B cell (primary cell): ENCODE data around the gene TGM6. TPM values are rescaled to one million over a fixed set of nuclear protein-coding genes. Genes with fewer than 3 reads are reported as not detected.

Source experiments
- ATAC-seq: fragments of 200-7000 bp; cut with Tn5 transposase; one replicate; pipeline ENCODE4 v1.10.0; 2021; ENCODE audit warnings: low read depth, mild to moderate bottlenecking, moderate number of reproducible peaks, moderate library complexity
- CTCF ChIA-PET: fragments of 350-600 bp; sonication (Branson Sonifier 250); formaldehyde crosslinking; loops from one replicate; lab custom pipeline; 2021; ENCODE audit warnings: antibody characterized with exemption, inconsistent platforms; lab: Charles Lee
- POLR2A ChIA-PET: fragments of 350-600 bp; sonication (Branson Sonifier 250); formaldehyde crosslinking; loops from one replicate; lab custom pipeline; 2021; ENCODE audit warnings: antibody characterized with exemption; lab: Charles Lee
- DNase-seq: peaks from one replicate; pipeline ENCODE4 v3.0.0; 2013
- H2AFZ ChIP-seq: 2 replicates; pipeline ENCODE4 v1.6.1; 2012; ENCODE audit warnings: mild to moderate bottlenecking, low read depth, low read length; ENCODE audit not compliant: insufficient read depth, poor library complexity, severe bottlenecking
- H3K27ac ChIP-seq, 2 donors: 1 replicate in 1 of 2; 2 replicates in 1 of 2; pipeline ENCODE4 v1.5.1; 2012 to 2013; ENCODE audit warnings: low read length in 2 of 2, mild to moderate bottlenecking in 2 of 2, moderate library complexity in 1 of 2
- H3K27me3 ChIP-seq, 4 experiments: fragments of 200-600 bp in 1 of 4; sonication (generic) in 1 of 4; replicated peaks in 1 of 4; 1 replicate in 2 of 4; 2 replicates in 2 of 4; pipeline versions ENCODE4 v1.6.1 to v1.7.0; 2013 to 2016; ENCODE audit warnings: low read length in 3 of 4, mild to moderate bottlenecking in 2 of 4, mixed read lengths in 1 of 4, moderate library complexity in 1 of 4; ENCODE audit not compliant: insufficient read depth in 4 of 4, control insufficient read depth in 3 of 4; ENCODE audit errors: control extremely low read depth in 1 of 4
- H3K36me3 ChIP-seq, 2 experiments: replicated peaks in 1 of 2; 1 replicate in 1 of 2; 2 replicates in 1 of 2; pipeline versions ENCODE4 v1.6.1 to v1.7.1; 2013; ENCODE audit warnings: low read length in 1 of 2; ENCODE audit not compliant: insufficient read depth in 2 of 2, control insufficient read depth in 1 of 2; ENCODE audit errors: control extremely low read depth in 1 of 2, extremely low read depth in 1 of 2
- H3K4me1 ChIP-seq, 2 donors: fragments of 200-600 bp in 1 of 2; sonication (generic) in 1 of 2; 1 replicate in 1 of 2; 2 replicates in 1 of 2; pipeline versions ENCODE4 v1.5.1 to v1.6.1; 2013 to 2017; ENCODE audit warnings: low read length in 2 of 2; ENCODE audit not compliant: control insufficient read depth in 2 of 2, insufficient read depth in 2 of 2
- H3K4me2 ChIP-seq: replicated peaks from 2 replicates; pipeline ENCODE3; 2012; ENCODE audit warnings: mild to moderate bottlenecking, low read depth, low read length; ENCODE audit not compliant: poor library complexity, severe bottlenecking
- H3K4me3 ChIP-seq, 5 experiments: fragments of 200-600 bp in 1 of 5; sonication (generic) in 1 of 5; 1 replicate in 3 of 5; 2 replicates in 2 of 5; pipeline versions ENCODE4 v1.5.1 to v1.7.0; 2011 to 2016; ENCODE audit warnings: low read length in 4 of 5, mild to moderate bottlenecking in 4 of 5, low read depth in 2 of 5, control low read depth in 1 of 5, moderate library complexity in 1 of 5; ENCODE audit not compliant: insufficient read depth in 1 of 5; ENCODE audit errors: control extremely low read depth in 1 of 5, extremely low read depth in 1 of 5
- H3K79me2 ChIP-seq: fragments of 200-600 bp; sonication (generic); one replicate; pipeline ENCODE4 v1.6.0; 2016; ENCODE audit warnings: low read length; ENCODE audit not compliant: control insufficient read depth, insufficient read depth
- H3K9ac ChIP-seq: fragments of 200-600 bp; sonication (generic); 2 replicates; pipeline ENCODE4 v1.6.1; 2017; ENCODE audit warnings: mild to moderate bottlenecking, low read length, moderate library complexity
- H3K9me3 ChIP-seq, 3 donors: one replicate each; pipeline versions ENCODE4 v1.6.1 to v1.7.1; 2013; ENCODE audit warnings: low read length in 2 of 3; ENCODE audit not compliant: control insufficient read depth in 2 of 3, insufficient read depth in 1 of 3; ENCODE audit errors: control extremely low read depth in 1 of 3
- H4K20me1 ChIP-seq: 2 replicates; pipeline ENCODE4 v1.6.0; 2012; ENCODE audit warnings: mild to moderate bottlenecking, low read length; ENCODE audit not compliant: insufficient read depth, control insufficient read depth, poor library complexity, severe bottlenecking
- H3K27ac Mint-ChIP-seq: one replicate; pipeline ENCODE4 v1.8.0; 2021; ENCODE audit warnings: mixed read lengths
- H3K27me3 Mint-ChIP-seq: one replicate; pipeline ENCODE4 v1.8.0; 2021; ENCODE audit warnings: mixed read lengths
- H3K4me1 Mint-ChIP-seq: one replicate; pipeline ENCODE4 v1.8.0; 2021; ENCODE audit warnings: mixed read lengths
- H3K4me3 Mint-ChIP-seq: one replicate; pipeline ENCODE4 v1.8.0; 2021; ENCODE audit warnings: mixed read lengths
- H3K9me3 Mint-ChIP-seq: one replicate; pipeline ENCODE4 v1.8.0; 2022; ENCODE audit warnings: mixed read lengths; ENCODE audit not compliant: insufficient read depth
- CTCF ChIP-seq: fragments of 200-600 bp; IDR thresholded peaks from one replicate; pipeline ENCODE4 v1.8.0; 2022; ENCODE audit warnings: antibody characterized with exemption, mild to moderate bottlenecking
- EZH2 ChIP-seq: IDR thresholded peaks from 2 replicates; pipeline ENCODE4 v1.6.1; 2012; ENCODE audit warnings: borderline replicate concordance, low read depth, mild to moderate bottlenecking, moderate library complexity, low read length; ENCODE audit not compliant: insufficient read depth, poor library complexity, severe bottlenecking
- WGBS: methylation state at CpG from one replicate; pipeline ENCODE4 v1.1.5; 2013; ENCODE audit warnings: missing lambda C conversion rate; ENCODE audit not compliant: insufficient coverage; 5-methylcytosine and 5-hydroxymethylcytosine counted together
- intact Hi-C: fragments of 100-400 bp; cut with micrococcal nuclease; formaldehyde crosslinking; loops from one replicate; pipeline ENCODE4 v1.10.0; 2022
- polyA plus RNA-seq: library from polyadenylated mRNA; depleted of rRNA; stranded (reverse); fragments of >200 nt; gene quantifications from 2 replicates; pipeline ENCODE4 v1.2.3, GENCODE V29; 2012
- total RNA-seq, 2 donors: library from RNA; stranded (reverse); fragments of 120-200 nt in 1 of 2; gene quantifications; 1 replicate in 1 of 2; 2 replicates in 1 of 2; pipeline versions ENCODE4 v1.2.3 to v1.2.4, GENCODE V29; 2013 to 2022

The TGM6 gene
- total and polyA plus RNA-seq, 2 donors (not counting 1 experiment from before 2014, with no cell fraction given) = not detected

GRCh38 chr20:2349801-2350200, 30.9 kb upstream of the TGM6 start:
- H3K36me3 ChIP-seq = no peaks in the 10 kb centered on the region
- peaks cover 26% of the 10 kb centered on the region for H3K27me3 Mint-ChIP-seq
- peaks cover 0 to 20% (median 4%) of the 10 kb centered on the region in 4 experiments for H3K27me3 ChIP-seq
- H3K9me3 ChIP-seq = peaks cover 1 to 15% (median 7%) of the 10 kb centered on the region in 3 donors
- H3K9me3 Mint-ChIP-seq = peaks cover 2% of the 10 kb centered on the region
- H3K4me1 Mint-ChIP-seq = peaks cover 6% of the 10 kb centered on the region
- DNase-seq (no peak), ATAC-seq (no peak)
- H3K9ac ChIP-seq = no peak overlapping the region
- no peak overlapping the region for H2AFZ ChIP-seq
- no peak overlapping the region for H3K4me2 ChIP-seq
- no peak overlapping the region for H3K4me3 Mint-ChIP-seq
- H3K4me1 ChIP-seq = peaks cover 5 to 7% of the 10 kb centered on the region in 2 donors
- H3K27ac ChIP-seq = no peak overlapping the region
- ChIA-PET POLR2A (no interaction called here), CTCF (interaction anchor here (0.6 to 0.7 kb wide), 3 partner anchors 42 to 113 kb away, joined by 3 to 4 read pairs (median 3); no protein-coding TSS in a partner anchor)
- 76% methylated on average over 4 of the region's 4 CpGs for WGBS
- no peaks in the 10 kb centered on the region for H3K79me2 ChIP-seq
- no peak overlapping the region for H3K4me3 ChIP-seq
- H3K27ac Mint-ChIP-seq = no peak overlapping the region
- H4K20me1 ChIP-seq = no peaks in the 10 kb centered on the region
- TF ChIP-seq EZH2 = no peak
- TF ChIP-seq CTCF = no peak
- intact Hi-C loops = no loop called here

GRCh38 chr20:2350606-2351005, 30.1 kb upstream of the TGM6 start:
- CTCF ChIA-PET = interaction anchor here (0.6 kb wide), 2 partner anchors 51 to 114 kb away, joined by 3 to 4 read pairs; no protein-coding TSS in a partner anchor

More at GRCh38 chr20:2350606-2351005, 30.1 kb upstream of the TGM6 start:
- Histone ChIP-seq H3K79me2 (no peaks in the 10 kb centered on the region), H3K27me3 (peaks cover 0 to 20% (median 4%) of the 10 kb centered on the region in 4 experiments), H3K4me2 (no peak overlapping the region), H3K4me1 (peaks cover 5 to 7% of the 10 kb centered on the region in 2 donors), H2AFZ (no peak overlapping the region), H4K20me1 (no peaks in the 10 kb centered on the region), H3K36me3 (no peaks in the 10 kb centered on the region), H3K4me3 (no peak overlapping the region), H3K9me3 (peaks cover 1 to 15% (median 7%) of the 10 kb centered on the region in 3 donors), H3K9ac (no peak overlapping the region), H3K27ac (no peak overlapping the region)
- no peak for ATAC-seq
- peaks cover 2% of the 10 kb centered on the region for H3K9me3 Mint-ChIP-seq
- peaks cover 26% of the 10 kb centered on the region for H3K27me3 Mint-ChIP-seq
- no peak for DNase-seq
- H3K27ac Mint-ChIP-seq = no peak overlapping the region
- 93% methylated on average over 5 of the region's 5 CpGs for WGBS
- POLR2A ChIA-PET = no interaction called here
- TF ChIP-seq CTCF = no peak
- no peak for TF ChIP-seq EZH2
- H3K4me1 Mint-ChIP-seq = peaks cover 6% of the 10 kb centered on the region
- intact Hi-C loops = no loop called here
- H3K4me3 Mint-ChIP-seq = no peak overlapping the region
